Brain pericyte (primary cell): Measurements from ENCODE around the gene APOO.
"Not testable (repeated sequence)": the region's sequence is repeated elsewhere in the genome, so short reads cannot be mapped to it uniquely, and the experiment has no call there.

Experiments used
- DNase-seq: peaks from one replicate; pipeline ENCODE4 v3.0.0-alpha.2; 2012; ENCODE audit warnings: low read depth, low spot score

The APOO gene

GRCh38 chrX:23859238-23859637 lies 48.5 kb downstream of the APOO start:
- not testable (repeated sequence) for DNase-seq

GRCh38 chrX:23857935-23858334 lies 49.8 kb downstream of the APOO start:
- no peak for DNase-seq

GRCh38 chrX:23857363-23857762 lies 50.4 kb downstream of the APOO start:
- DNase-seq: no peak

- DNase-seq: no peak
Observed at GRCh38 chrX:23855569-23855968, 52.2 kb downstream of the APOO start.

GRCh38 chrX:23854945-23855344 lies 52.8 kb downstream of the APOO start:
- no peak for DNase-seq

GRCh38 chrX:23854122-23854521 lies 53.6 kb downstream of the APOO start:
- DNase-seq: no peak

GRCh38 chrX:23851544-23851943 lies 56.2 kb downstream of the APOO start:
- DNase-seq: no peak

- no peak for DNase-seq
Observed at GRCh38 chrX:23849241-23849640, 58.5 kb downstream of the APOO start.

- no peak for DNase-seq
Observed at GRCh38 chrX:23845351-23845817, 62.4 kb downstream of the APOO start.

GRCh38 chrX:23844502-23845138 lies 63.1 kb downstream of the APOO start:
- DNase-seq: no peak

GRCh38 chrX:23841847-23842522 lies 65.8 kb downstream of the APOO start:
- no peak for DNase-seq

- no peak for DNase-seq
Observed at GRCh38 chrX:23840674-23841073, 67.1 kb downstream of the APOO start.

GRCh38 chrX:23838953-23839352 lies 68.8 kb downstream of the APOO start:
- DNase-seq: no peak

- no peak for DNase-seq
Observed at GRCh38 chrX:23832721-23833120, 75.0 kb downstream of the APOO start.

- no peak for DNase-seq
Observed at GRCh38 chrX:23828881-23829280, 78.9 kb downstream of the APOO start.

- no peak for DNase-seq
Observed at GRCh38 chrX:23826653-23827052, 81.1 kb downstream of the APOO start.

GRCh38 chrX:23826216-23826615 lies 81.5 kb downstream of the APOO start:
- DNase-seq: no peak

GRCh38 chrX:23825675-23826074 lies 82.1 kb downstream of the APOO start:
- DNase-seq: no peak

- DNase-seq: no peak
Observed at GRCh38 chrX:23822841-23823240, 84.9 kb downstream of the APOO start.

GRCh38 chrX:23822397-23822796 lies 85.3 kb downstream of the APOO start:
- DNase-seq: no peak

- no peak for DNase-seq
Observed at GRCh38 chrX:23821847-23822246, 85.9 kb downstream of the APOO start.

GRCh38 chrX:23820235-23820782 lies 87.4 kb downstream of the APOO start:
- no peak for DNase-seq
